K562 treated with DMSO at 1 percent for 12 hours (cell line): Measurements from ENCODE around the gene PCDHAC2. TPM values are rescaled to one million over a fixed set of nuclear protein-coding genes. Genes with fewer than 3 reads are reported as not detected.

Source experiments
- total RNA-seq: library from RNA; unstranded; fragments of 300-600 nt; gene quantifications from 2 replicates; pipeline ENCODE4 v1.2.3, GENCODE V29; 2022; ENCODE audit not compliant: insufficient read depth

Gene PCDHAC2, protein sequence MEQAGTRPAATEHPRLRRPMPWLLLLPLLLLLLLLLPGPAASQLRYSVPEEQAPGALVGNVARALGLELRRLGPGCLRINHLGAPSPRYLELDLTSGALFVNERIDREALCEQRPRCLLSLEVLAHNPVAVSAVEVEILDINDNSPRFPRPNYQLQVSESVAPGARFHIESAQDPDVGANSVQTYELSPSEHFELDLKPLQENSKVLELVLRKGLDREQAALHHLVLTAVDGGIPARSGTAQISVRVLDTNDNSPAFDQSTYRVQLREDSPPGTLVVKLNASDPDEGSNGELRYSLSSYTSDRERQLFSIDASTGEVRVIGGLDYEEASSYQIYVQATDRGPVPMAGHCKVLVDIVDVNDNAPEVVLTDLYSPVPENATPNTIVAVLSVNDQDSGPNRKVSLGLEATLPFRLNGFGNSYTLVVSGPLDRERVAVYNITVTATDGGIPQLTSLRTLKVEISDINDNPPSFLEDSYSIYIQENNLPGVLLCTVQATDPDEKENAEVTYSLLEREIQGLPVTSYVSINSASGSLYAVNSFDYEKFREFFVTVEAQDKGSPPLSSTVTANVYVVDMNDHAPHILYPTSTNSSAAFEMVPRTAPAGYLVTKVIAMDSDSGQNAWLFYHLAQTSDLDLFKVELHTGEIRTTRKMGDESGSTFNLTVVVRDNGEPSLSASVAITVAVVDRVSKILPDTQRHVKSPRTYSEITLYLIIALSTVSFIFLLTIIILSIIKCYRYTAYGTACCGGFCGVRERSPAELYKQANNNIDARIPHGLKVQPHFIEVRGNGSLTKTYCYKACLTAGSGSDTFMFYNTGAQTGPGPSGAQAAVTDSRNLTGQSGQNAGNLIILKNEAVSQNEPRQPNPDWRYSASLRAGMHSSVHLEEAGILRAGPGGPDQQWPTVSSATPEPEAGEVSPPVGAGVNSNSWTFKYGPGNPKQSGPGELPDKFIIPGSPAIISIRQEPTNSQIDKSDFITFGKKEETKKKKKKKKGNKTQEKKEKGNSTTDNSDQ
- not detected in 2 replicates for total RNA-seq

DNA sequence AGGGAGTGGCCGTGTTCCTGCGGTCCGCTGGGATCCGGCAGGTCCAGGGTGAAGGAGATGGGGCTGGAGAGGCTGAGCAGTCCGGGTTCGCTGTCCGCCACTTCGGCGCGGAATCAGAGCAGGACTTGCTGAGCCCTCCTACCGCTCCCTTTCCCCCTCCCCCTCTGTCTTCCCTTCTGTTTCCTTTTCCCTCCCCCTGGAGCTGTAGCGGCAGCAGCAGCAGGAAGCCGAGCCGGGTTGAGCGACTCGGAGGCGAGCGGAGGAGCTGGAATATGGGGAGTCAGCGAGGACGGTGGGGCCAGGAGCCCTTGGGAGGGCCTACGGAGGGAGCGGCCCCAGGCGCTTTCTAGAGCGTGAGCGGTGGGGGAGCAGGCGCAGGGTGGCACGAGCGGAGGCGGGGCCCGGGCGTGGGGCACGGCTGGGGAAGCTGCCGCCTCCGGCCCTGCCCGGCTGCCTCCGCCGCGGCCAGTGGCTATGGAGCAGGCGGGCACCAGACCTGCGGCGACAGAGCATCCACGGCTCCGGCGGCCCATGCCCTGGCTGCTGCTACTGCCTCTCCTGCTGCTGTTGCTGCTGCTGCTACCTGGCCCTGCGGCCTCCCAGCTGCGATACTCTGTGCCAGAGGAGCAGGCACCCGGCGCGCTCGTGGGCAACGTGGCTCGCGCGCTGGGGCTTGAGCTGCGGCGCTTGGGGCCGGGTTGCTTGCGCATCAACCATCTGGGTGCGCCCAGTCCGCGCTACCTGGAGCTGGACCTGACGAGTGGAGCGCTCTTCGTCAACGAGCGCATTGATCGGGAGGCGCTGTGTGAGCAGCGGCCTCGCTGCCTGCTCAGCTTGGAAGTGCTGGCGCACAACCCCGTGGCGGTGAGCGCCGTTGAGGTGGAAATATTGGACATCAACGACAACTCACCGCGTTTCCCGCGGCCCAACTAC is at the start of gene PCDHAC2:
Gene PCDHAC2, plus strand, starts transcription at position 184 of the 933 bp plus-strand sequence. Its CDS starts 291 bp downstream, at position 475.

DNA sequence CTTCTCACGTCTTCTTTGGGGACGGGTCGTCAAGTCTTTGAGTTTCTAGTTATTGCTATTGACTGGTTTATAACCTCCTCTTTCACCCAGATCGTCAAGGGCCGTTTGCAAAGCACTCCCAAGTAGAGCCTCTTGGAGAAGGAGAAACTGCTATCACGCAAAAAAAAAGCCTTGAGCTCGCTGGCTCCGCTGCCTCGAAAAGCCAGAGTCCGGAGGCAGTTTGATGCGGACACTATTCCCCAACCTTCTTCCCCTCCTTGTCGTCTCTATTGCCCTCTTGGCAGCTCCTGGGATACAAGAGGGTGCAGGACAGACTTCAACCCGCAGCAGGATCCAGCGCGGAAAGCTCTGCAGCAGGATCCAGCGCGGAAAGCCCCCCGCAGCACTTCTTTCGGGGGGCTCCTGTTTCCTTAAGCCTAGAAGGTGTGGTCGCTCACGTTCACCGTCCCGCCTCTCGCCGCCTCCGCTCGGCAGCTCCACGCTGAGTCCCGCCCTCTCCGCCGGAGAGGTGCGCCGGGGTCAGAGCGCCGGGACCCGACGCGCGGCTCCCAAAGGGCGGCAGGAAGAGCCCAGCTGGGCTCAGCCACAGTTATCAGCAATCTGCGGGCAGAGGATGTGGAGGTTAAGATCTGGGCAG is 40.4 kb upstream of the PCDHAC2 start, which contains the start of gene PCDHAC1:
Gene PCDHAC1, plus strand, starts transcription at position 494 of the 637 bp plus-strand sequence. CDS start 594 bp downstream, outside the sequence.

Other genes with a start within 250 kb of the PCDHAC2 start
- gene PCDHA1, start 180.3 kb upstream of the PCDHAC2 start, total RNA-seq: not detected in 2 replicates
- not detected in 2 replicates for gene PCDHA2, start 171.6 kb upstream of the PCDHAC2 start, total RNA-seq
- not detected in 2 replicates for gene PCDHA3, start 165.4 kb upstream of the PCDHAC2 start, total RNA-seq
- gene PCDHA4, start 159.4 kb upstream of the PCDHAC2 start, total RNA-seq: not detected in 2 replicates
- gene PCDHA5, start 144.9 kb upstream of the PCDHAC2 start, total RNA-seq: not detected in 2 replicates
- not detected in 2 replicates for gene PCDHA6, start 138.5 kb upstream of the PCDHAC2 start, total RNA-seq
- not detected in 2 replicates for gene PCDHA7, start 132.2 kb upstream of the PCDHAC2 start, total RNA-seq
- not detected in 2 replicates for gene PCDHA8, start 125.3 kb upstream of the PCDHAC2 start, total RNA-seq
- not detected in 2 replicates for gene PCDHA9, start 118.1 kb upstream of the PCDHAC2 start, total RNA-seq
- gene PCDHA10, start 110.6 kb upstream of the PCDHAC2 start, total RNA-seq: not detected in 2 replicates
- gene PCDHA11, start 97.5 kb upstream of the PCDHAC2 start, total RNA-seq: not detected in 2 replicates
- not detected in 2 replicates for gene PCDHA12, start 91.2 kb upstream of the PCDHAC2 start, total RNA-seq
- not detected in 2 replicates for gene PCDHA13, start 84.4 kb upstream of the PCDHAC2 start, total RNA-seq
- not detected in 2 replicates for gene PCDHAC1, start 40.2 kb upstream of the PCDHAC2 start, total RNA-seq
- gene PCDHB1, start 84.9 kb downstream of the PCDHAC2 start, total RNA-seq: not detected in 2 replicates
- 0.14 TPM in 1 of 2 replicates, not detected in the other for gene PCDHB2, start 128.1 kb downstream of the PCDHAC2 start, total RNA-seq
- not detected in 2 replicates for gene PCDHB3, start 134.0 kb downstream of the PCDHAC2 start, total RNA-seq
- not detected in 2 replicates for gene PCDHB4, start 155.3 kb downstream of the PCDHAC2 start, total RNA-seq
- 0.25 TPM in 1 of 2 replicates, not detected in the other for gene PCDHB5, start 168.7 kb downstream of the PCDHAC2 start, total RNA-seq
- not detected in 2 replicates for gene PCDHB6, start 183.6 kb downstream of the PCDHAC2 start, total RNA-seq
- gene PCDHB7, start 206.2 kb downstream of the PCDHAC2 start, total RNA-seq: not detected in 2 replicates
- gene PCDHB8, start 211.3 kb downstream of the PCDHAC2 start, total RNA-seq: not detected in 2 replicates
- 0.15 TPM in 1 of 2 replicates, not detected in the other for gene PCDHB16, start 215.9 kb downstream of the PCDHAC2 start, total RNA-seq
- gene PCDHB9, start 220.7 kb downstream of the PCDHAC2 start, total RNA-seq: not detected in 2 replicates
- not detected in 2 replicates for gene PCDHB10, start 225.9 kb downstream of the PCDHAC2 start, total RNA-seq
- not detected in 2 replicates for gene PCDHB11, start 233.2 kb downstream of the PCDHAC2 start, total RNA-seq
- gene PCDHB12, start 242.2 kb downstream of the PCDHAC2 start, total RNA-seq: not detected in 2 replicates
- 0.26 TPM in 1 of 2 replicates, not detected in the other for gene PCDHB13, start 247.4 kb downstream of the PCDHAC2 start, total RNA-seq